GM10847 (cell line): Measurements from ENCODE around the gene UNC5B.

Source experiments
- POLR2A ChIP-seq: IDR thresholded peaks from 2 replicates; pipeline ENCODE4 v1.6.1; 2011; ENCODE audit not compliant: insufficient read length; ENCODE audit errors: extremely low read depth

The UNC5B gene

GRCh38 chr10:71253981-71254818 is 41.8 kb downstream of the UNC5B start:
- TF ChIP-seq POLR2A = no peak

GRCh38 chr10:71254834-71255549 is 42.6 kb downstream of the UNC5B start:
- TF ChIP-seq POLR2A = no peak

GRCh38 chr10:71255550-71255807 is 43.1 kb downstream of the UNC5B start:
- TF ChIP-seq POLR2A = no peak

- TF ChIP-seq POLR2A = no peak
Observed at GRCh38 chr10:71255808-71256660, 43.7 kb downstream of the UNC5B start.

- no peak for TF ChIP-seq POLR2A
Observed at GRCh38 chr10:71256661-71257318, 44.4 kb downstream of the UNC5B start.

- TF ChIP-seq POLR2A = no peak
Observed at GRCh38 chr10:71257319-71257997, 45.1 kb downstream of the UNC5B start.

GRCh38 chr10:71258046-71258445 is 45.7 kb downstream of the UNC5B start:
- no peak for TF ChIP-seq POLR2A

- TF ChIP-seq POLR2A = no peak
Observed at GRCh38 chr10:71258446-71259145, 46.2 kb downstream of the UNC5B start.

GRCh38 chr10:71259282-71259681 is 46.9 kb downstream of the UNC5B start:
- no peak for TF ChIP-seq POLR2A

GRCh38 chr10:71259815-71260501 is 47.6 kb downstream of the UNC5B start:
- TF ChIP-seq POLR2A = no peak

- no peak for TF ChIP-seq POLR2A
Observed at GRCh38 chr10:71260622-71261325, 48.4 kb downstream of the UNC5B start.

- no peak for TF ChIP-seq POLR2A
Observed at GRCh38 chr10:71262027-71262426, 49.7 kb downstream of the UNC5B start.

- TF ChIP-seq POLR2A = no peak
Observed at GRCh38 chr10:71262817-71263216, 50.4 kb downstream of the UNC5B start.

- TF ChIP-seq POLR2A = no peak
Observed at GRCh38 chr10:71263376-71263775, 51.0 kb downstream of the UNC5B start.
